Measurements from ENCODE around the gene ARHGAP24.

ARHGAP24 gene

DNA sequence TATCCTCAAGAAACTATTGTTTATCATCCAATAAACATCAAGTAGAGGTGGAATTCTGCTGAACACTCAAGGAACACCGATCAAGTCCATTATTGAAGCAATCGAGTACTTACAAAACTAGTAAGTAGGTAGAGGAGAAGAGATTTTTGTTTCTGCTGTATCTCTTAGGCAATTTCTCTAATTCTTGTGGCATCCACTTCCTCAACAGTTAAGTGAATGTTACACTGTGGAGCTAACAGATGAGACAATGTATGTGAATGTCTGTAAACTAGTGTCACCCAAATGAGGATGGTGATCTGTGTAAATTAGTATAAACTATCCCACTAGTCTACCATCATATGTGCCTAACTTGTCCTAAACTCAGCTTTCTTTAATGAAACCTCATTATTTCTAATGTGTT is 261.6 kb downstream of the ARHGAP24 start:
- DNase-seq (ENCODE audit: low read depth in 1 of 2, low spot score in 1 of 2), result no peak

DNA sequence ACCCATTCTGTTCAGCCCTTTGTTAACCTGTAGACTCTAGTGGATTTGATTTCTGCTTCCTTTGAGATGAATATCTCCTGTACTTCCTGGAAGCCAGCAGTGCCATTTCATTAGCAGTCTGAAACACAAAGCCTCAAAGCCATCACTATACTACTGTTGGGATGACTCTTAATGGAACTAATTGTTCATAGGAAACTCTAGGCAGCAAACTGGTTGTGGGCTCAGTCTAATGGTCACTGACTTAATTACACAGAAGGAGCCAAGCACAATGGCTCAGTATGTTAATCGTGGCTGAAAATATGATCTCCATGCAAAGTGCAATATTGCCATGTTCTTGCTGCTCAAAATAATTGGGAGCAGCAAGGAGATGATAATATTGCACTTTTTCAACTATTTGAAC is 262.3 kb downstream of the ARHGAP24 start:
- DNase-seq (ENCODE audit: low read depth in 1 of 2, low spot score in 1 of 2), result no peak

DNA sequence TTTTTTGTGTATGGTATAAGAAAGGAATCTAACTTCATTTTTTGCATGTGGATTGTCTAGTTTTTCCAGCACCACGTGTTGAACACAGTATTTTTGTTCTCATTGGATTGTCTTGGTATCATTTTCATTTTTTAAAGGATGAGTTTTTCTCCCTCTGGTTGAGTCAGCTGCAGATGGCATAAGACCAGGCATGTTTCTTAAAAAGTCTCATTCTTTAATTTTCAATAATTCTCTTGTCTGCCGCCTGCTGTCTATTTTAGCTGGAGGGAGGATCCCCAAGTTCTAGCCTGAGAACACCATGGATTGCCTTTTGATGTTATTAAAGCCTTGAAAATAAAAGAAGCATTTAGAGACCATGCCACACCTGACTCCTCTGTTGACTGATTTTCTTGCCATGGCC is 263.8 kb downstream of the ARHGAP24 start:
- no peak for DNase-seq (ENCODE audit: low read depth in 1 of 2, low spot score in 1 of 2)

DNA sequence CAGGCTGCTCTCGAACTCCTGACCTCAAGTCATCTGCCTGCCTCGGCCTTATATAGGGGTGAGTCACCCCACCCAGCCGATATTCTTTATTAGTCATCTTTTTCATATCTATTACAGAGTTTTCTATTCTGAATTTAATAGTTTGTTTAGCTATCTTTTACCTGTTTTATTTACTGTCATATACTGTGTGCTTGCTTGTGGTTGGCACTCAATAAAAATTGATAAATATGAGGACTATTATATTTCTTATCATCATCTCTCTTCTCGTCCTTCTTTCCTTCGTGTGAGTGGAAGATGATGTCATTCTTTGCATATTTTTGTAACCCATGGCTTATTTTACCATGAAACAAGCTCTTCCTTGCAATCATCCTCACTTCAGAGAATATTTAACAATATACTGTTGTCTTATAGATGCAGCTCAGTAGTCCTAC is 265.5 kb downstream of the ARHGAP24 start:
- DNase-seq (ENCODE audit: low read depth in 1 of 2, low spot score in 1 of 2), result no peak

DNA sequence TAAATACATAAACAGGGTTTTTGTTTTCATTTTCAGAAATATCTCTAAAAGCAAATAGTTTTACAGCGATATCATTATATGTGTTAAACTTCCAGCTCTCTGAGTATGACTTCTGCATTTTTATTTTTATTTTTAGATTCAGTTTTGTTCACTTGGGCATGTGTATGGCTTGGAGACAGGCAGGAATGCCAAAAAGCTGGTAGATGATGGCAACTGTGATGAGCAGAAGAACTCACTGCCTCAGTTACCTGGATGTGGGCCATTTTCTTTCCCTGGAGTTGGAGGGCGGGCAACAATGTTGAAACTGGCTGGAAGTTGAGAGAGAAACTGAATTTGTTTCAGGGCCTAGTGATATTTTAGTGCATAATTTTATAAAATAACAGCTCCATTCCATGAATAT is 266.4 kb downstream of the ARHGAP24 start:
- DNase-seq (ENCODE audit: low read depth in 1 of 2, low spot score in 1 of 2), result no peak

GRCh38 chr4:85741921-85742591 is 267.1 kb downstream of the ARHGAP24 start:
- DNase-seq (ENCODE audit: low read depth in 1 of 2, low spot score in 1 of 2), result no peak

DNA sequence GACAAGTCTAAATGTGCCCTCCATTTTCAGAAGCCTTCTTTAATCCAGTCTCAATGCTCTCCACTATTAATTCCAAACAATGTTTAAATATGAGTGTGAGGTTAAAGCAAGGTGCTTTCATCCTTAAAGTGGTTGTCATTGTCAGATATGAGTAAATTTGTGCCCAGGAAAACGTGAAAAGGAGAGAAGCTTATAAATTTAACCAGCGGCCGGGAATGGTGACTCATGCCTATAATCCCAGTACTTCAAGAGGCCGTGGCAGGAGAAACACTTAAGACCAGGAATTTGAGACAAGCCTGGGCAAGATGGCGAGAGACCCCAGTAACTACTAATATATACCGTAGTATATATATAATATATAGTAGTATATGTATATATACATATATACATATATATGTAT is 270.0 kb downstream of the ARHGAP24 start:
- DNase-seq (ENCODE audit: low read depth in 1 of 2, low spot score in 1 of 2), result no peak

- no peak for DNase-seq (ENCODE audit: low read depth in 1 of 2, low spot score in 1 of 2)
These were observed 271.0 kb downstream of the ARHGAP24 start for GRCh38 chr4:85745939-85746338.

- DNase-seq (ENCODE audit: low read depth in 1 of 2, low spot score in 1 of 2), result no peak
These were observed 273.0 kb downstream of the ARHGAP24 start for GRCh38 chr4:85747882-85748491.

DNA sequence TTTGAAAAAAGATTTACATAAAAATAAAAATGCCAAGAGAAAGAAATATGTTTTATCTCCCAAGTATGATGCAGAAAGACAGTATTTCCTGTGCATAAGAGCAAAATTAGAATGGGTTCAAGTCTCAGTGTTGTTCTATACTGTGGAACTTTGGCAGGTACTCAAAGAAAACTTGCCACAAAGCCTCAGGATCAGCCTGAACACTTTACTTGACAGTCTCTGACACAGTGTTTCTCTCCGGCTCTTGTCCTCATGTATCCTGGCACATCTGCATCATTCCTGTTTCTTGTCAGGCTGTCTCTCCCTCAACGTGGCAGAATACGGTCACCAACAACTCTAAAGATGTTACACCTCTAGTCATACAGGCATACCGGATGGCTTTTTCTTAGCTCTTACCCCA is 273.7 kb downstream of the ARHGAP24 start:
- DNase-seq (ENCODE audit: low read depth in 1 of 2, low spot score in 1 of 2), result no peak

DNA sequence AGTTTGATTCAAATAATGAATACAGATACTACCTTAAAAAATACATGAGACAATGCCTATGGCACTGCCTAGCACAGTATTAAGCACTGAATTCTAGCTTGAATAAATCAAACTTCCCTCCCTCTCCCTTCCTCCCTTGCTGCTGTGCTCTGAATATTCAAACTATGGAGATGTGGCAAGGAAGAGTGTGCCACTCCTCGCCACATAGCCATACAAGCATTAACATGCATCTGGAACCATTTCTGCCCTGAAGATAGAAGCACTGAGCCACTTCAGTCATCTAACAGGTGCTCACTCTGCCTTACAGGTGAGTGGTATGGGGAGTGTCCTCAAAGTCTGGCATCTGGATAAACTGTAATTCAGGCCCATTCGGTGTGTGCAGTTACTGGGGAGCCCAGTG is 276.9 kb downstream of the ARHGAP24 start:
- DNase-seq (ENCODE audit: low read depth in 1 of 2, low spot score in 1 of 2), result no peak

DNA sequence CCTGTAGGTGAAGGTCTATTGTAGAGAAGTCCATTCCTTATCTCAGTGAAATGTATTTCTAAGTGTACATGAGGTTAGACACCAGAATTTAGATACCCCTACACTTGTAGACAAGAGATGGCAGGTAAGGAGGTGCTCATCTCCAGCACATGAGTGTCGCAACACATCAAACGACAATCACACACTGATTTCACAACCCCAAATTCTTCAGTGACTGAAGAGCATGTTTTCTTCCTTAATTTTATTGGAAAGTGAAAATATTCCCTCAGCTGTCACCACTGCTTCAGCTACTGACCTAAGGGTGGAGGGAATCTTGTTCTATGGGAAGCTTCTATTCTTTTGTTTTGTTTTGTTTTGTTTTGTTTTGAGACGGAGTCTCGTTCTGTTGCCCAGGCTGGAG is 280.3 kb downstream of the ARHGAP24 start:
- no peak for DNase-seq (ENCODE audit: low read depth in 1 of 2, low spot score in 1 of 2)

DNA sequence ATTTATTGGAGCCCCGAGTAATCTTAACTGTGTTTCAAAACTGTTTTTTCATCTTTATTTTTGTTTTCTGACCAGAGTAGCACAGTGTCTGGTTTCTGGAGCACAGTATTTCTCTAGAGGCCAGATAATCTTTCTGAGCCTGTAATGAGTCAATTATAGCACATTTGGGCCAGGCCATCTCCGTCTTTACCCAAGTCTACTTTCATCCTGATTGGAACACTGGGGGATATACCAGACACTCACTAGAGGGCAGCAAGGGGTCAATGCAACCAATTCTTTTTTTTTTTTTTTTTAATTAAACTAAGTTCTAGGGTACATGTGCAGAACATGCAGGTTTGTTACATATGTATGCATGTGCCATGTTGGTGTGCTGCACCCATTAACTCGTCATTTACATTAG is 282.0 kb downstream of the ARHGAP24 start:
- DNase-seq (ENCODE audit: low read depth in 1 of 2, low spot score in 1 of 2), result no peak

DNA sequence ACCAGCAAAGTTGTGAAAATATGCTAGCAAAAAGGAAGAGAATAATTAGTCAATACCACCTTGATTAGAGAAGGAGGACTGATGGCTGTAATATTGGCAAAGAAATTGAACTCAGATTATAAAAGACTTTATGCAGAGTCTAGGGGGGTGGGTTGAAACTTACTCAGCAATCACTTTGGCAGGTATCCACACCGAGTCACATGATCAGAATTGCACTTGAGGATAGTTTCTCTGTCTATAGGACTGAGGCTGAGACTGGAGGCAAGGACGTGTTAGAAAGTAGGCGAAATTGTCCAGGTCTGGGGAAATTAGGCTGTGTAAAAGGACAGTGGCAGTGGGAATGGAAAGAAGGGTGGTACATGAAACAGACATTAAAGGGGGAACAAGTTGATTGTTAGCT is 284.4 kb downstream of the ARHGAP24 start:
- DNase-seq (ENCODE audit: low read depth in 1 of 2, low spot score in 1 of 2), result no peak

- no peak for DNase-seq (ENCODE audit: low read depth in 1 of 2, low spot score in 1 of 2)
These were observed 285.6 kb downstream of the ARHGAP24 start for GRCh38 chr4:85760511-85760910.

GRCh38 chr4:85761803-85762528 is 287.0 kb downstream of the ARHGAP24 start:
- DNase-seq (ENCODE audit: low read depth in 1 of 2, low spot score in 1 of 2), result no peak

DNA sequence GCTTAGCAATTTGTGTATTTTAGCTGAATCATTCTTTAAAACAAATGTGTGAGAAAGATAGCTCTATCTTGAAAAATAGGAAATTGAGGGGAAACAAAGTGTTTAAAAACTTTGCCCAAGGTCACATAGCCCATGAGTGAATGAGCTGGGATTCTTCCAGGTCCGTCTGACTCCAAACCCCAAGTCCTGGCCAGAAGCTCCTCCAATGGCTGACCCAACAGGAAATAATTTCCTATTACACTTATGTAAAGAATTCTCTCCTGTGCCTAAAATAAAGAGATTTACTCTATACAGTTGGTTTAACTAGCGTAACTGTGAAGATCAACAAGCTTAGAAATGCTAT is 287.6 kb downstream of the ARHGAP24 start:
- no peak for DNase-seq (ENCODE audit: low read depth in 1 of 2, low spot score in 1 of 2)

GRCh38 chr4:85763202-85763601 is 288.3 kb downstream of the ARHGAP24 start:
- no peak for DNase-seq (ENCODE audit: low read depth in 1 of 2, low spot score in 1 of 2)

GRCh38 chr4:85767649-85768048 is 292.7 kb downstream of the ARHGAP24 start:
- no peak for DNase-seq (ENCODE audit: low read depth in 1 of 2, low spot score in 1 of 2)

DNA sequence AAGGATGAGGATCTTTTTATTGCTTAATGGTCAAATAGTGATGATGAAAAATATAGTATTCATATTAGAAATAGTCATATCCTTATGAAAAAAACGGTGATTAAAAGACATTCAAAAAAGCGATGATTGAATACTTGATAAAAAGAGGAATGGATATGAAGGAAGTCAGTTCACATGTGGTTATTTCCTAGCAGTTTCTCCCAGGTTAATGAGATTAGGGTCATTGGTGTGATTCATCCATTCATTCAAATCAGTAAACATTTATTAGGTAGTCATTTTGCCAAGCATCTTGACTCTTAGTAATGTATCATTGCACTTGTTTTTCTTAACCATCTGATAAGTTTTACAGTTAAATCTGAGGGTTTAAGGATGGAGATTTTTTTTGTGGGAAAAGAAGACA is 294.1 kb downstream of the ARHGAP24 start:
- no peak for DNase-seq (ENCODE audit: low read depth in 1 of 2, low spot score in 1 of 2)

GRCh38 chr4:85772470-85772869 is 297.5 kb downstream of the ARHGAP24 start:
- no peak for DNase-seq (ENCODE audit: low read depth in 1 of 2, low spot score in 1 of 2)

- DNase-seq (ENCODE audit: low read depth in 1 of 2, low spot score in 1 of 2), result no peak
These were observed 298.4 kb downstream of the ARHGAP24 start for GRCh38 chr4:85773372-85773771.

GRCh38 chr4:85774000-85774399 is 299.1 kb downstream of the ARHGAP24 start:
- no peak for DNase-seq (ENCODE audit: low read depth in 1 of 2, low spot score in 1 of 2)

Data from activated T-helper 1 cell treated with anti-CD3 and anti-CD28 coated beads, Interleukin-2, amount 50 U/mL, for 16 hours (primary cell).